CD4-positive, alpha-beta T cell treated with Interferon alpha-2 for 1 hour (primary cell): ENCODE measurements around the gene SAMD13.

ENCODE experiments used
- DNase-seq, 2 donors: peaks; one replicate each; pipeline ENCODE4 v3.0.0-alpha.2; 2020 to 2022

Gene SAMD13

GRCh38 chr1:84374991-84375696 lies 73.6 kb downstream of the SAMD13 start:
- no peak for DNase-seq

- DNase-seq, result no peak
Observed at GRCh38 chr1:84376000-84376910, 74.7 kb downstream of the SAMD13 start.

GRCh38 chr1:84377480-84378095 lies 76.1 kb downstream of the SAMD13 start:
- DNase-seq, result no peak

- DNase-seq, result no peak
Observed at GRCh38 chr1:84379138-84379916, 77.8 kb downstream of the SAMD13 start.

- no peak for DNase-seq
Observed at GRCh38 chr1:84379917-84380180, 78.3 kb downstream of the SAMD13 start.

GRCh38 chr1:84382127-84382526 lies 80.6 kb downstream of the SAMD13 start:
- DNase-seq, result no peak

GRCh38 chr1:84385347-84385746 lies 83.8 kb downstream of the SAMD13 start:
- DNase-seq, result no peak

GRCh38 chr1:84386716-84387479 lies 85.4 kb downstream of the SAMD13 start:
- DNase-seq, result no peak

- no peak for DNase-seq
Observed at GRCh38 chr1:84387480-84388163, 86.1 kb downstream of the SAMD13 start.

GRCh38 chr1:84390226-84390625 lies 88.7 kb downstream of the SAMD13 start:
- no peak for DNase-seq

- no peak for DNase-seq
Observed at GRCh38 chr1:84398175-84399155, 97.0 kb downstream of the SAMD13 start, which contains the start of gene DNASE2B. TSS of gene DNASE2B (plus strand) at chr1:84398484. CDS start at chr1:84398565, 81 bp downstream.
